H1 (cell line): ENCODE data around the gene HIC2. TPM values are rescaled to one million over a fixed set of nuclear protein-coding genes. Genes with fewer than 3 reads are reported as not detected.

Source experiments
- BCL11A ChIP-seq, 2 experiments: IDR thresholded peaks; one replicate each; pipeline ENCODE4 v1.6.1; 2011; ENCODE audit warnings: low read depth in 2 of 2, low read length in 2 of 2, mild to moderate bottlenecking in 2 of 2
- CREB1 ChIP-seq: IDR thresholded peaks from 2 replicates; pipeline ENCODE4 v1.6.1; 2012; ENCODE audit warnings: inconsistent platforms
- MAFK ChIP-seq: IDR thresholded peaks from 2 replicates; pipeline ENCODE4 v1.6.1; 2012; ENCODE audit warnings: low read depth, mild to moderate bottlenecking, improper control_type of control experiment, low read length
- NRF1 ChIP-seq: IDR thresholded peaks from 2 replicates; pipeline ENCODE4 v1.6.1; 2011; ENCODE audit warnings: mild to moderate bottlenecking, low read depth, low read length, improper control_type of control experiment
- RXRA ChIP-seq: IDR thresholded peaks from 2 replicates; pipeline ENCODE4 v1.6.1; 2011; ENCODE audit warnings: low read depth, mild to moderate bottlenecking, low read length, moderate library complexity; ENCODE audit not compliant: insufficient read depth
- SP1 ChIP-seq: IDR thresholded peaks from 2 replicates; pipeline ENCODE4 v1.6.1; 2011; ENCODE audit warnings: low read depth, low read length
- polyA plus RNA-seq, 7 experiments: library from polyadenylated mRNA; depleted of rRNA in 3 of 7; stranded (reverse) in 5 of 7; unstranded in 2 of 7; fragments of >200 nt in 5 of 7; fragments of 200-250 nt in 2 of 7; gene quantifications; 1 replicate in 5 of 7; 2 replicates in 1 of 7; 4 replicates in 1 of 7; pipeline versions ENCODE4 v1.2.1 to v1.2.3, GENCODE V29; 2011 to 2013; ENCODE audit warnings: missing spikeins in 2 of 7, mixed read lengths in 2 of 7
- total RNA-seq: library from RNA; stranded (reverse); fragmentation: NEBNext Ultra II Directional; extraction: Animal tissue kit (Norgen Biotek cat#: 25700); gene quantifications from 2 replicates; pipeline ENCODE4 v1.2.1, GENCODE V29; 2021
- TF ChIP-seq, protein P1 (sequence below): fragments of 300-600 bp; sonication (generic); IDR thresholded peaks from 2 replicates; pipeline ENCODE4 v1.7.1; 2012; ENCODE audit warnings: low read length, moderate library complexity, mild to moderate bottlenecking, inconsistent platforms; ENCODE audit not compliant: insufficient replicate concordance

Gene HIC2
- total and polyA plus RNA-seq, 2 of the 8 experiments (the other 6 are each of a cell fraction or from before 2014, with no cell fraction given) = 8.0 to 21.9 TPM

DNA sequence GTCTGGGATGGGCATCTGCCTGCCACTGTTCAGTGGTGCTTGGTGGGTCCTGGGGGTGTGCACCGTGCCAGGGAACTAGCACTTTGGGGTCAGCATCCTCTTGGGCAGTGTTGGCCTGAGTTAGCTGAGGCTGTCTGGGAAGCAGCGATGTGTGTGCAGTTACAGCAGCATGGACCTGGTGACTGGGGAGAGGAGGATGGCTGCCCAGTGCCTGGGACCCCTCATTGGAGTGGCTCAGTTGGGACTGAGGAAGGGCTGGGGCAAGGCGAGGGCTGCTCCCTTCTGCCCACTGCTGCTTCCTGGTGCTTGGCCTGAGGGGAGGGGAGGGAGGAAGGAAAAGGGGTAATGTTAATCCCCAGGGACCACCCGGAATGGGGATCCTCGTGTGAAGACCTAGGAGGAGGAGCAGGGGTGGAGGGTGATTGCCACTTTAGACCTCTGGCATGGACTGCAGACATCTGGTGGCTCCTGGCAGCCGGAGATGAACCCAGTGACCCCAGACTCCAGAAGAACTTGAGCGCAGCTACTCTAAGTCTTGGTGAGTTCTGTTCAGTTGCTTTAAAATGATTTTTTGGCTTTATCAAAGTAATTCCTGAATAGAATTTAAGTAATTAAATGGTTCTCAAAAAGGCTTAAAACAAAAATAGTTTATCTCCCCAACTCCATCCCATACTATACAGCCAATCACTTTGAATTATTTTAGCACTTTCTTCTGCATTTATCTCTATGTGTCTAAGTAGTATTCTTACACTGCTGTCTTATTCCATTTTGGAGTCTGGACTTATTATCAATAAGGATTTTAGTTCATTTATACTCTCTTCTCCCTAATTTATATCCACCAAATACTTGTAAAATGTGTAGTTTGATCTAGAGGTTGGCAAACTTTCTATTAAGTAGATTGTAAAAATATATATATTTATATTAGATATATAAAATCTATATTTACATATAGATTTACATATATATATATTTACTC, 34.7 kb downstream of the HIC2 start (continued):
- TF ChIP-seq, protein P1, sequence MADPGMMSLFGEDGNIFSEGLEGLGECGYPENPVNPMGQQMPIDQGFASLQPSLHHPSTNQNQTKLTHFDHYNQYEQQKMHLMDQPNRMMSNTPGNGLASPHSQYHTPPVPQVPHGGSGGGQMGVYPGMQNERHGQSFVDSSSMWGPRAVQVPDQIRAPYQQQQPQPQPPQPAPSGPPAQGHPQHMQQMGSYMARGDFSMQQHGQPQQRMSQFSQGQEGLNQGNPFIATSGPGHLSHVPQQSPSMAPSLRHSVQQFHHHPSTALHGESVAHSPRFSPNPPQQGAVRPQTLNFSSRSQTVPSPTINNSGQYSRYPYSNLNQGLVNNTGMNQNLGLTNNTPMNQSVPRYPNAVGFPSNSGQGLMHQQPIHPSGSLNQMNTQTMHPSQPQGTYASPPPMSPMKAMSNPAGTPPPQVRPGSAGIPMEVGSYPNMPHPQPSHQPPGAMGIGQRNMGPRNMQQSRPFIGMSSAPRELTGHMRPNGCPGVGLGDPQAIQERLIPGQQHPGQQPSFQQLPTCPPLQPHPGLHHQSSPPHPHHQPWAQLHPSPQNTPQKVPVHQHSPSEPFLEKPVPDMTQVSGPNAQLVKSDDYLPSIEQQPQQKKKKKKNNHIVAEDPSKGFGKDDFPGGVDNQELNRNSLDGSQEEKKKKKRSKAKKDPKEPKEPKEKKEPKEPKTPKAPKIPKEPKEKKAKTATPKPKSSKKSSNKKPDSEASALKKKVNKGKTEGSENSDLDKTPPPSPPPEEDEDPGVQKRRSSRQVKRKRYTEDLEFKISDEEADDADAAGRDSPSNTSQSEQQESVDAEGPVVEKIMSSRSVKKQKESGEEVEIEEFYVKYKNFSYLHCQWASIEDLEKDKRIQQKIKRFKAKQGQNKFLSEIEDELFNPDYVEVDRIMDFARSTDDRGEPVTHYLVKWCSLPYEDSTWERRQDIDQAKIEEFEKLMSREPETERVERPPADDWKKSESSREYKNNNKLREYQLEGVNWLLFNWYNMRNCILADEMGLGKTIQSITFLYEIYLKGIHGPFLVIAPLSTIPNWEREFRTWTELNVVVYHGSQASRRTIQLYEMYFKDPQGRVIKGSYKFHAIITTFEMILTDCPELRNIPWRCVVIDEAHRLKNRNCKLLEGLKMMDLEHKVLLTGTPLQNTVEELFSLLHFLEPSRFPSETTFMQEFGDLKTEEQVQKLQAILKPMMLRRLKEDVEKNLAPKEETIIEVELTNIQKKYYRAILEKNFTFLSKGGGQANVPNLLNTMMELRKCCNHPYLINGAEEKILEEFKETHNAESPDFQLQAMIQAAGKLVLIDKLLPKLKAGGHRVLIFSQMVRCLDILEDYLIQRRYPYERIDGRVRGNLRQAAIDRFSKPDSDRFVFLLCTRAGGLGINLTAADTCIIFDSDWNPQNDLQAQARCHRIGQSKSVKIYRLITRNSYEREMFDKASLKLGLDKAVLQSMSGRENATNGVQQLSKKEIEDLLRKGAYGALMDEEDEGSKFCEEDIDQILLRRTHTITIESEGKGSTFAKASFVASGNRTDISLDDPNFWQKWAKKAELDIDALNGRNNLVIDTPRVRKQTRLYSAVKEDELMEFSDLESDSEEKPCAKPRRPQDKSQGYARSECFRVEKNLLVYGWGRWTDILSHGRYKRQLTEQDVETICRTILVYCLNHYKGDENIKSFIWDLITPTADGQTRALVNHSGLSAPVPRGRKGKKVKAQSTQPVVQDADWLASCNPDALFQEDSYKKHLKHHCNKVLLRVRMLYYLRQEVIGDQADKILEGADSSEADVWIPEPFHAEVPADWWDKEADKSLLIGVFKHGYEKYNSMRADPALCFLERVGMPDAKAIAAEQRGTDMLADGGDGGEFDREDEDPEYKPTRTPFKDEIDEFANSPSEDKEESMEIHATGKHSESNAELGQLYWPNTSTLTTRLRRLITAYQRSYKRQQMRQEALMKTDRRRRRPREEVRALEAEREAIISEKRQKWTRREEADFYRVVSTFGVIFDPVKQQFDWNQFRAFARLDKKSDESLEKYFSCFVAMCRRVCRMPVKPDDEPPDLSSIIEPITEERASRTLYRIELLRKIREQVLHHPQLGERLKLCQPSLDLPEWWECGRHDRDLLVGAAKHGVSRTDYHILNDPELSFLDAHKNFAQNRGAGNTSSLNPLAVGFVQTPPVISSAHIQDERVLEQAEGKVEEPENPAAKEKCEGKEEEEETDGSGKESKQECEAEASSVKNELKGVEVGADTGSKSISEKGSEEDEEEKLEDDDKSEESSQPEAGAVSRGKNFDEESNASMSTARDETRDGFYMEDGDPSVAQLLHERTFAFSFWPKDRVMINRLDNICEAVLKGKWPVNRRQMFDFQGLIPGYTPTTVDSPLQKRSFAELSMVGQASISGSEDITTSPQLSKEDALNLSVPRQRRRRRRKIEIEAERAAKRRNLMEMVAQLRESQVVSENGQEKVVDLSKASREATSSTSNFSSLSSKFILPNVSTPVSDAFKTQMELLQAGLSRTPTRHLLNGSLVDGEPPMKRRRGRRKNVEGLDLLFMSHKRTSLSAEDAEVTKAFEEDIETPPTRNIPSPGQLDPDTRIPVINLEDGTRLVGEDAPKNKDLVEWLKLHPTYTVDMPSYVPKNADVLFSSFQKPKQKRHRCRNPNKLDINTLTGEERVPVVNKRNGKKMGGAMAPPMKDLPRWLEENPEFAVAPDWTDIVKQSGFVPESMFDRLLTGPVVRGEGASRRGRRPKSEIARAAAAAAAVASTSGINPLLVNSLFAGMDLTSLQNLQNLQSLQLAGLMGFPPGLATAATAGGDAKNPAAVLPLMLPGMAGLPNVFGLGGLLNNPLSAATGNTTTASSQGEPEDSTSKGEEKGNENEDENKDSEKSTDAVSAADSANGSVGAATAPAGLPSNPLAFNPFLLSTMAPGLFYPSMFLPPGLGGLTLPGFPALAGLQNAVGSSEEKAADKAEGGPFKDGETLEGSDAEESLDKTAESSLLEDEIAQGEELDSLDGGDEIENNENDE = no peak
- TF ChIP-seq MAFK (no peak), SP1 (no peak), CREB1 (no peak), RXRA (no peak), NRF1 (no peak), BCL11A (IDR thresholded peaks at IDR 0.05; ENCODE audit: low read depth in 2 of 2, low read length in 2 of 2) (no peak)
